Subcutaneous abdominal adipose tissue (tissue), 5 donors: ENCODE data around the gene CACNA1A.

Experiments used
- H3K27ac ChIP-seq: one replicate; pipeline ENCODE4 v1.7.0; 2013; ENCODE audit warnings: low read depth, mild to moderate bottlenecking, inconsistent platforms, low read length, moderate library complexity
- H3K27me3 ChIP-seq, 5 donors: one replicate each; pipeline ENCODE4 v1.7.0; 2013; ENCODE audit warnings: low read length in 5 of 5, inconsistent platforms in 1 of 5; ENCODE audit not compliant: control insufficient read depth in 5 of 5, insufficient read depth in 4 of 5
- H3K36me3 ChIP-seq, 5 donors: one replicate each; pipeline ENCODE4 v1.7.0; 2013; ENCODE audit warnings: low read length in 5 of 5; ENCODE audit not compliant: control insufficient read depth in 5 of 5, insufficient read depth in 5 of 5
- H3K4me1 ChIP-seq, 5 donors: one replicate each; pipeline ENCODE4 v1.7.0; 2013; ENCODE audit warnings: low read length in 5 of 5, mild to moderate bottlenecking in 3 of 5, moderate library complexity in 1 of 5; ENCODE audit not compliant: control insufficient read depth in 5 of 5, insufficient read depth in 5 of 5
- H3K4me3 ChIP-seq, 5 donors: one replicate each; pipeline ENCODE4 v1.7.0; 2013; ENCODE audit warnings: low read length in 5 of 5, low read depth in 1 of 5
- H3K9ac ChIP-seq, 5 donors: one replicate each; pipeline ENCODE4 v1.7.0; 2013; ENCODE audit warnings: low read length in 5 of 5, mild to moderate bottlenecking in 4 of 5, moderate library complexity in 3 of 5
- H3K9me3 ChIP-seq, 5 donors: one replicate each; pipeline ENCODE4 v1.7.0; 2013; ENCODE audit warnings: low read length in 5 of 5; ENCODE audit not compliant: control insufficient read depth in 5 of 5
- donor health status: healthy.
- donor health status: healthy.
- donor health status: healthy.
- donor health status: healthy.
- donor health status: healthy.

The CACNA1A gene

GRCh38 chr19:13162724-13163608 is 343.3 kb downstream of the CACNA1A start:
- no peaks in the 10 kb centered on the region for H3K9me3 ChIP-seq
- no peaks in the 10 kb centered on the region for H3K36me3 ChIP-seq
- peaks cover 15 to 56% (median 44%) of the 10 kb centered on the region in 5 donors for H3K4me1 ChIP-seq
- no peaks in the 10 kb centered on the region for H3K27me3 ChIP-seq
- H3K9ac ChIP-seq: peak overlapping the region; percentile 66 to 93 (median 86)
- peak overlapping the region; percentile 98 for H3K27ac ChIP-seq
- H3K4me3 ChIP-seq: peak overlapping the region; percentile 49 to 73 (median 63)

GRCh38 chr19:13160557-13160956 is 345.7 kb downstream of the CACNA1A start:
- no peak overlapping the region for H3K9ac ChIP-seq
- no peaks in the 10 kb centered on the region for H3K36me3 ChIP-seq
- H3K4me1 ChIP-seq: peaks cover 16 to 55% (median 37%) of the 10 kb centered on the region in 5 donors
- H3K9me3 ChIP-seq: no peaks in the 10 kb centered on the region
- no peaks in the 10 kb centered on the region for H3K27me3 ChIP-seq
- no peak overlapping the region for H3K4me3 ChIP-seq
- no peak overlapping the region for H3K27ac ChIP-seq

GRCh38 chr19:13159713-13160112 is 346.6 kb downstream of the CACNA1A start:
- H3K9ac ChIP-seq: no peak overlapping the region
- H3K4me1 ChIP-seq: peaks cover 16 to 53% (median 37%) of the 10 kb centered on the region in 5 donors
- no peak overlapping the region for H3K27ac ChIP-seq
- no peak overlapping the region for H3K4me3 ChIP-seq
- H3K27me3 ChIP-seq: no peaks in the 10 kb centered on the region
- no peaks in the 10 kb centered on the region for H3K36me3 ChIP-seq
- no peaks in the 10 kb centered on the region for H3K9me3 ChIP-seq
